Measurements from ENCODE around the gene CYP2W1.

GRCh38 chr7:951881-952547 lies 31.0 kb upstream of the CYP2W1 start:
- no peak for TF ChIP-seq CTCF (conservative IDR thresholded peaks at IDR 0.05; ENCODE audit: low read depth, low read length)
- TF ChIP-seq EZH2 (IDR thresholded peaks at IDR 0.05; ENCODE audit: low read length, unreplicated experiment) = no peak

Data from PC-3 (cell line).